ENCODE measurements around the gene BANF2.

DNA sequence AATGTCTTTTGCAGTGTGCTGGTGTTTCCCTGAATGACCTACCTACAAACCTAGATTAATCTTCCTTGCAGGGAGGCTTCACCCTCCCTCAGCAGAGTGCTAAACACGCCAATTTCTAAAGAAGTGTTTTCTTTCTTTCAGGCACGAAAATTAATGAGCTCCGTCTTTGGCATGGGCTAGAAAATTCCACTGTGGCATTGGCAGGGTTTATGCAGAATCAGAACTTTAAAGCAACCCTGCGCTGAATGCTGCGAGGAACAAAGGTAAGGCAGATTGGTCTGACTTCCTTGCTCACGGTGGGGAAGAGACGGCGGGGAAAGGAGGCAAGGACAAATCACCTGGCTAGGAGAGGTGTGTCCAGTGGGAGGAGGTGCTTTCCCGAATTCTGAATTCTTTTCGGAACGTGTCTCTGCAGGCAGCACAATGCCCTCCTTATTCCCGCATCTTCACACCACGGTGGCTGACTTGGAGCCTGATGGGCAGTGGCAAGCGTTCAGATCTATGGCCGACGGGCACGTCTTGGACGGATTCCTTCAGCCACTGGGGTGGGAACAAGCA is 6.2 kb upstream of the BANF2 start:
- TF ChIP-seq, protein P1, sequence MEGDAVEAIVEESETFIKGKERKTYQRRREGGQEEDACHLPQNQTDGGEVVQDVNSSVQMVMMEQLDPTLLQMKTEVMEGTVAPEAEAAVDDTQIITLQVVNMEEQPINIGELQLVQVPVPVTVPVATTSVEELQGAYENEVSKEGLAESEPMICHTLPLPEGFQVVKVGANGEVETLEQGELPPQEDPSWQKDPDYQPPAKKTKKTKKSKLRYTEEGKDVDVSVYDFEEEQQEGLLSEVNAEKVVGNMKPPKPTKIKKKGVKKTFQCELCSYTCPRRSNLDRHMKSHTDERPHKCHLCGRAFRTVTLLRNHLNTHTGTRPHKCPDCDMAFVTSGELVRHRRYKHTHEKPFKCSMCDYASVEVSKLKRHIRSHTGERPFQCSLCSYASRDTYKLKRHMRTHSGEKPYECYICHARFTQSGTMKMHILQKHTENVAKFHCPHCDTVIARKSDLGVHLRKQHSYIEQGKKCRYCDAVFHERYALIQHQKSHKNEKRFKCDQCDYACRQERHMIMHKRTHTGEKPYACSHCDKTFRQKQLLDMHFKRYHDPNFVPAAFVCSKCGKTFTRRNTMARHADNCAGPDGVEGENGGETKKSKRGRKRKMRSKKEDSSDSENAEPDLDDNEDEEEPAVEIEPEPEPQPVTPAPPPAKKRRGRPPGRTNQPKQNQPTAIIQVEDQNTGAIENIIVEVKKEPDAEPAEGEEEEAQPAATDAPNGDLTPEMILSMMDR (IDR thresholded peaks at IDR 0.05; ENCODE audit: low read depth, low read length, missing input control), result no peak
- TF ChIP-seq, protein P2, sequence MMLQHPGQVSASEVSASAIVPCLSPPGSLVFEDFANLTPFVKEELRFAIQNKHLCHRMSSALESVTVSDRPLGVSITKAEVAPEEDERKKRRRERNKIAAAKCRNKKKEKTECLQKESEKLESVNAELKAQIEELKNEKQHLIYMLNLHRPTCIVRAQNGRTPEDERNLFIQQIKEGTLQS (IDR thresholded peaks at IDR 0.05), result no peak
- TF ChIP-seq JUND (IDR thresholded peaks at IDR 0.05) (no peak), TAF1 (conservative IDR thresholded peaks at IDR 0.05) (no peak), YY1 (IDR thresholded peaks at IDR 0.05) (no peak), FOXA1 (IDR thresholded peaks at IDR 0.05) (no peak), FOXA2 (IDR thresholded peaks at IDR 0.05) (no peak), SP1 (IDR thresholded peaks at IDR 0.05) (no peak), RAD21 (IDR thresholded peaks at IDR 0.05) (no peak), EGR1 (IDR thresholded peaks at IDR 0.05; ENCODE audit: low read depth in 2 of 2) (no peak)
- TF ChIP-seq, protein P3, sequence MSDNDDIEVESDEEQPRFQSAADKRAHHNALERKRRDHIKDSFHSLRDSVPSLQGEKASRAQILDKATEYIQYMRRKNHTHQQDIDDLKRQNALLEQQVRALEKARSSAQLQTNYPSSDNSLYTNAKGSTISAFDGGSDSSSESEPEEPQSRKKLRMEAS (IDR thresholded peaks at IDR 0.05), result no peak
- TF ChIP-seq, protein P4, sequence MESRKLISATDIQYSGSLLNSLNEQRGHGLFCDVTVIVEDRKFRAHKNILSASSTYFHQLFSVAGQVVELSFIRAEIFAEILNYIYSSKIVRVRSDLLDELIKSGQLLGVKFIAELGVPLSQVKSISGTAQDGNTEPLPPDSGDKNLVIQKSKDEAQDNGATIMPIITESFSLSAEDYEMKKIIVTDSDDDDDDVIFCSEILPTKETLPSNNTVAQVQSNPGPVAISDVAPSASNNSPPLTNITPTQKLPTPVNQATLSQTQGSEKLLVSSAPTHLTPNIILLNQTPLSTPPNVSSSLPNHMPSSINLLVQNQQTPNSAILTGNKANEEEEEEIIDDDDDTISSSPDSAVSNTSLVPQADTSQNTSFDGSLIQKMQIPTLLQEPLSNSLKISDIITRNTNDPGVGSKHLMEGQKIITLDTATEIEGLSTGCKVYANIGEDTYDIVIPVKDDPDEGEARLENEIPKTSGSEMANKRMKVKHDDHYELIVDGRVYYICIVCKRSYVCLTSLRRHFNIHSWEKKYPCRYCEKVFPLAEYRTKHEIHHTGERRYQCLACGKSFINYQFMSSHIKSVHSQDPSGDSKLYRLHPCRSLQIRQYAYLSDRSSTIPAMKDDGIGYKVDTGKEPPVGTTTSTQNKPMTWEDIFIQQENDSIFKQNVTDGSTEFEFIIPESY (IDR thresholded peaks at IDR 0.05), result no peak
- TF ChIP-seq, protein P5, sequence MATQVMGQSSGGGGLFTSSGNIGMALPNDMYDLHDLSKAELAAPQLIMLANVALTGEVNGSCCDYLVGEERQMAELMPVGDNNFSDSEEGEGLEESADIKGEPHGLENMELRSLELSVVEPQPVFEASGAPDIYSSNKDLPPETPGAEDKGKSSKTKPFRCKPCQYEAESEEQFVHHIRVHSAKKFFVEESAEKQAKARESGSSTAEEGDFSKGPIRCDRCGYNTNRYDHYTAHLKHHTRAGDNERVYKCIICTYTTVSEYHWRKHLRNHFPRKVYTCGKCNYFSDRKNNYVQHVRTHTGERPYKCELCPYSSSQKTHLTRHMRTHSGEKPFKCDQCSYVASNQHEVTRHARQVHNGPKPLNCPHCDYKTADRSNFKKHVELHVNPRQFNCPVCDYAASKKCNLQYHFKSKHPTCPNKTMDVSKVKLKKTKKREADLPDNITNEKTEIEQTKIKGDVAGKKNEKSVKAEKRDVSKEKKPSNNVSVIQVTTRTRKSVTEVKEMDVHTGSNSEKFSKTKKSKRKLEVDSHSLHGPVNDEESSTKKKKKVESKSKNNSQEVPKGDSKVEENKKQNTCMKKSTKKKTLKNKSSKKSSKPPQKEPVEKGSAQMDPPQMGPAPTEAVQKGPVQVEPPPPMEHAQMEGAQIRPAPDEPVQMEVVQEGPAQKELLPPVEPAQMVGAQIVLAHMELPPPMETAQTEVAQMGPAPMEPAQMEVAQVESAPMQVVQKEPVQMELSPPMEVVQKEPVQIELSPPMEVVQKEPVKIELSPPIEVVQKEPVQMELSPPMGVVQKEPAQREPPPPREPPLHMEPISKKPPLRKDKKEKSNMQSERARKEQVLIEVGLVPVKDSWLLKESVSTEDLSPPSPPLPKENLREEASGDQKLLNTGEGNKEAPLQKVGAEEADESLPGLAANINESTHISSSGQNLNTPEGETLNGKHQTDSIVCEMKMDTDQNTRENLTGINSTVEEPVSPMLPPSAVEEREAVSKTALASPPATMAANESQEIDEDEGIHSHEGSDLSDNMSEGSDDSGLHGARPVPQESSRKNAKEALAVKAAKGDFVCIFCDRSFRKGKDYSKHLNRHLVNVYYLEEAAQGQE (IDR thresholded peaks at IDR 0.05), result no peak

Data from liver (tissue), 3 donors.